GM12878 (cell line): ENCODE measurements around the gene PTPRB. TPM values are rescaled to one million over a fixed set of nuclear protein-coding genes. Genes with fewer than 3 reads are reported as not detected.

Source experiments
- ATAC-seq: fragments of 200-7000 bp; cut with Tn5 transposase; 3 replicates; pipeline ENCODE4 v1.9.1; 2020; ENCODE audit warnings: mild to moderate bottlenecking, moderate library complexity
- BruUV-seq: library from RNA; stranded (reverse); fragments of 400-500 nt; replicated peaks from 2 replicates; lab custom pipeline; 2021; lab: Mats Ljungman, UMichigan
- CTCF ChIA-PET: fragments of 300-600 bp; sonication (Branson Sonifier 250); formaldehyde crosslinking; extraction: SDS; loops from one replicate; lab custom pipeline; 2021; ENCODE audit warnings: inconsistent platforms; lab: Yijun Ruan, JAX
- POLR2A ChIA-PET: fragments of 350-600 bp; formaldehyde crosslinking; extraction: SDS; loops from one replicate; lab custom pipeline; 2021; ENCODE audit warnings: inconsistent platforms; lab: Charles Lee
- RAD21 ChIA-PET: fragments of 300-600 bp; sonication (Branson Sonifier 250); formaldehyde crosslinking; loops from one replicate; lab custom pipeline; 2023; ENCODE audit warnings: antibody characterized with exemption; ENCODE audit not compliant: unreplicated experiment; lab: Charles Lee
- SMC1A ChIA-PET: fragments of 300-600 bp; sonication (Branson Sonifier 250); formaldehyde crosslinking; loops from one replicate; lab custom pipeline; 2023; ENCODE audit not compliant: unreplicated experiment, uncharacterized antibody; lab: Charles Lee
- DNase-seq: peaks from one replicate; pipeline ENCODE4 v3.0.0-alpha.2; 2011; ENCODE audit warnings: low read depth, low spot score
- FAIRE-seq: peaks from 3 replicates; lab custom pipeline; 2011; peaks lifted over from hg19 to GRCh38; lab: Jason Lieb, UNC
- H2AFZ ChIP-seq: 2 replicates; pipeline ENCODE4 v1.6.0; 2011; ENCODE audit warnings: low read depth, low read length, control low read depth; ENCODE audit not compliant: control insufficient read depth
- H3K27ac ChIP-seq: 2 replicates; pipeline ENCODE4 v1.5.1; 2011; ENCODE audit warnings: control low read depth; ENCODE audit not compliant: control insufficient read depth, insufficient read depth
- H3K27me3 ChIP-seq, 2 experiments: replicated peaks in 1 of 2; 2 replicates each; pipeline versions ENCODE4 v1.6.0 to v1.6.1; 2011; ENCODE audit warnings: low read length in 1 of 2; ENCODE audit not compliant: control insufficient read depth in 2 of 2, insufficient read depth in 2 of 2
- H3K36me3 ChIP-seq, 2 experiments: 2 replicates each; pipeline ENCODE4 v1.5.1; 2011; ENCODE audit warnings: low read length in 1 of 2; ENCODE audit not compliant: control insufficient read depth in 2 of 2, insufficient read depth in 2 of 2
- H3K4me1 ChIP-seq: 2 replicates; pipeline ENCODE4 v1.6.1; 2011; ENCODE audit warnings: mild to moderate bottlenecking, low read length, moderate library complexity, mixed read lengths; ENCODE audit not compliant: control insufficient read depth, insufficient read depth
- H3K4me2 ChIP-seq: 2 replicates; pipeline ENCODE4 v1.6.0; 2011; ENCODE audit warnings: control low read depth; ENCODE audit not compliant: control insufficient read depth, insufficient read depth
- H3K4me3 ChIP-seq: fragments of 200-600 bp; sonication (generic); 2 replicates; pipeline ENCODE4 v1.5.1; 2016
- H3K79me2 ChIP-seq: 2 replicates; pipeline ENCODE4 v1.6.0; 2011; ENCODE audit warnings: low read length; ENCODE audit not compliant: control insufficient read depth, insufficient read depth
- H3K9ac ChIP-seq: 2 replicates; pipeline ENCODE4 v1.8.0; 2011; ENCODE audit warnings: low read length, control low read depth, mixed read lengths; ENCODE audit not compliant: control insufficient read depth, insufficient read depth
- H3K9me3 ChIP-seq: replicated peaks from 3 replicates; pipeline ENCODE4 v1.5.1; 2011; ENCODE audit warnings: mild to moderate bottlenecking, low read length; ENCODE audit not compliant: control insufficient read depth, insufficient read depth
- H4K20me1 ChIP-seq: 2 replicates; pipeline ENCODE4 v1.6.0; 2011; ENCODE audit not compliant: control insufficient read depth, insufficient read depth
- HDAC6 ChIP-seq: fragments of 200-600 bp; sonication (generic); IDR thresholded peaks from one replicate; pipeline ENCODE4 v1.8.0; 2017; ENCODE audit warnings: antibody characterized with exemption; ENCODE audit not compliant: unreplicated experiment
- IKZF1 ChIP-seq: fragments of 450-650 bp; conservative IDR thresholded peaks from 2 replicates; pipeline ENCODE4 v1.6.1; 2017; ENCODE audit warnings: antibody characterized with exemption, mild to moderate bottlenecking
- KLF5 ChIP-seq: fragments of 450-650 bp; IDR thresholded peaks from 2 replicates; pipeline ENCODE4 v1.6.1; 2014; ENCODE audit warnings: mild to moderate bottlenecking; ENCODE audit not compliant: partially characterized antibody
- NFYA ChIP-seq: IDR thresholded peaks from 2 replicates; pipeline ENCODE4 v1.6.1; 2011; ENCODE audit warnings: low read depth, mild to moderate bottlenecking, low read length, improper control_type of control experiment, borderline replicate concordance
- WGBS: methylation state at CpG from one replicate; pipeline ENCODE4 v1.1.6; 2016; ENCODE audit warnings: low lambda C conversion rate; ENCODE audit not compliant: insufficient replicate concordance, insufficient coverage; ENCODE audit errors: missing lambda C conversion rate; 5-methylcytosine and 5-hydroxymethylcytosine counted together
- in situ Hi-C: fragments of 300-500 bp; cut with MboI; formaldehyde crosslinking; loops from 9 replicates; pipeline ENCODE4 v1.14.3; 2018; ENCODE audit warnings: mixed read lengths
- intact Hi-C: fragments of 100-400 bp; cut with micrococcal nuclease; formaldehyde crosslinking; loops from one replicate; pipeline ENCODE4 v1.14.2; 2022; ENCODE audit not compliant: unreplicated experiment
- polyA plus RNA-seq, 11 experiments: library from polyadenylated mRNA; depleted of rRNA in 4 of 11; unstranded in 6 of 11; stranded (reverse) in 5 of 11; fragments of >200 nt; fragmentation: Nextera tagmentation in 4 of 11; fragmentation: Illumina TruSeq in 1 of 11; extraction: Ambion mirVana in 4 of 11; extraction: Trizol in 1 of 11; gene quantifications; 1 replicate in 1 of 11; 2 replicates in 10 of 11; pipeline versions ENCODE4 v1.2.1 to v1.2.3, GENCODE V29; 2011 to 2016; ENCODE audit warnings: inconsistent platforms in 2 of 11, missing spikeins in 2 of 11, low read depth in 1 of 11
- total RNA-seq, 4 experiments: library from RNA; depleted of rRNA in 3 of 4; stranded (reverse); fragments of >200 nt in 3 of 4; fragmentation: Illumina TruSeq in 1 of 4; extraction: Trizol in 1 of 4; gene quantifications; 2 replicates each; pipeline versions ENCODE4 v1.2.1 to v1.2.3, GENCODE V29; 2013 to 2021
- TF ChIP-seq, protein P1 (sequence below): fragments of 450-650 bp; formaldehyde crosslinking; IDR thresholded peaks from 2 replicates; pipeline ENCODE4 v1.5.0; 2022; ENCODE audit warnings: mild to moderate bottlenecking, missing genetic modification characterization

PTPRB gene
- total and polyA plus RNA-seq, 10 of the 15 experiments (the other 5 are each of a cell fraction or from before 2014, with no cell fraction given), result 0.03 to 0.35 (median 0.05) TPM

DNA sequence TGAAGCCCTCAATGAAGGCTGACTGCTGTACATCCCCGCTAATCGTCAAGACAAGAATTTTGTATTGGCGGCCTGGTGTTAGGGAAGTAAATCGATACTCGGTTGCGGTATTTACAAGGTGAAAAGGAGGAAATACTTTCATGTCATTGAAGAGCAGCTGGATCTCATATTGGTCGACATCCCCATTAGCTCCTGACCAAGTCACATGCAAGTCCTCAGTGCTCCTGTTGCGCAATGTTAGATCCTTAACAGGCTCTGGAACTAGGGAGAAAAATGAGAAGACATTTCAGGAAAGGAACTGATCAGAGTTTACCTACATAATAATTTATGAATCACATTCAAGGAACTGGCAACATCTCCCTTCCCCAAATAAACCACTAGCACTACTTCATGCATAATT lies 66.2 kb downstream of the PTPRB start:
- intact Hi-C loops (no loop called here), in situ Hi-C loops (no loop called here)
- DNase-seq, result no peak
- WGBS, result 82% methylated on average over 8 of the region's 8 CpGs
- ChIA-PET RAD21 (no interaction called here), CTCF (interaction anchor here (1.7 kb wide), 1 partner anchor 692 kb away, joined by 5 read pairs; no protein-coding TSS in a partner anchor), POLR2A (no interaction called here), SMC1A (interaction anchor here (1.1 kb wide), 1 partner anchor 670 kb away, joined by 3 read pairs; no protein-coding TSS in a partner anchor)
- H3K4me2 ChIP-seq, result no peak overlapping the region
- no peaks in the 10 kb centered on the region for H3K79me2 ChIP-seq
- H2AFZ ChIP-seq, result no peak overlapping the region
- no peak overlapping the region for H3K9ac ChIP-seq
- no peaks in the 10 kb centered on the region for H3K9me3 ChIP-seq
- no peaks in the 10 kb centered on the region for H3K27me3 ChIP-seq
- TF ChIP-seq IKZF1 (no peak), KLF5 (no peak), HDAC6 (no peak), NFYA (no peak)
- TF ChIP-seq, protein P1, sequence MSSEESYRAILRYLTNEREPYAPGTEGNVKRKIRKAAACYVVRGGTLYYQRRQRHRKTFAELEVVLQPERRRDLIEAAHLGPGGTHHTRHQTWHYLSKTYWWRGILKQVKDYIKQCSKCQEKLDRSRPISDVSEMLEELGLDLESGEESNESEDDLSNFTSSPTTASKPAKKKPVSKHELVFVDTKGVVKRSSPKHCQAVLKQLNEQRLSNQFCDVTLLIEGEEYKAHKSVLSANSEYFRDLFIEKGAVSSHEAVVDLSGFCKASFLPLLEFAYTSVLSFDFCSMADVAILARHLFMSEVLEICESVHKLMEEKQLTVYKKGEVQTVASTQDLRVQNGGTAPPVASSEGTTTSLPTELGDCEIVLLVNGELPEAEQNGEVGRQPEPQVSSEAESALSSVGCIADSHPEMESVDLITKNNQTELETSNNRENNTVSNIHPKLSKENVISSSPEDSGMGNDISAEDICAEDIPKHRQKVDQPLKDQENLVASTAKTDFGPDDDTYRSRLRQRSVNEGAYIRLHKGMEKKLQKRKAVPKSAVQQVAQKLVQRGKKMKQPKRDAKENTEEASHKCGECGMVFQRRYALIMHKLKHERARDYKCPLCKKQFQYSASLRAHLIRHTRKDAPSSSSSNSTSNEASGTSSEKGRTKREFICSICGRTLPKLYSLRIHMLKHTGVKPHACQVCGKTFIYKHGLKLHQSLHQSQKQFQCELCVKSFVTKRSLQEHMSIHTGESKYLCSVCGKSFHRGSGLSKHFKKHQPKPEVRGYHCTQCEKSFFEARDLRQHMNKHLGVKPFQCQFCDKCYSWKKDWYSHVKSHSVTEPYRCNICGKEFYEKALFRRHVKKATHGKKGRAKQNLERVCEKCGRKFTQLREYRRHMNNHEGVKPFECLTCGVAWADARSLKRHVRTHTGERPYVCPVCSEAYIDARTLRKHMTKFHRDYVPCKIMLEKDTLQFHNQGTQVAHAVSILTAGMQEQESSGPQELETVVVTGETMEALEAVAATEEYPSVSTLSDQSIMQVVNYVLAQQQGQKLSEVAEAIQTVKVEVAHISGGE (CRISPR knock-in tag), result no peak
- no peaks in the 10 kb centered on the region for H3K36me3 ChIP-seq
- H3K4me1 ChIP-seq, result no peaks in the 10 kb centered on the region
- no peak overlapping the region for H3K27ac ChIP-seq
- FAIRE-seq, result no peak
- no peaks in the 10 kb centered on the region for H4K20me1 ChIP-seq
- no peak for ATAC-seq
- H3K4me3 ChIP-seq, result no peak overlapping the region
- BruUV-seq, result no TSS peak
